Activated naive CD8-positive, alpha-beta T cell treated with anti-CD3 and anti-CD28 coated beads for 36 hours (primary cell): ENCODE results near the gene AK2. TPM values are rescaled to one million over a fixed set of nuclear protein-coding genes. Genes with fewer than 3 reads are reported as not detected.
A peak's percentile ranks its signal among the peaks of the same experiment; 100 is the strongest.
"Not testable (repeated sequence)": the region's sequence is repeated elsewhere in the genome, so short reads cannot be mapped to it uniquely, and the experiment has no call there.

Source experiments
- DNase-seq: peaks from one replicate; pipeline ENCODE4 v3.0.0; 2021
- H3K27ac Mint-ChIP-seq: one replicate; pipeline ENCODE4 v1.8.0; 2022; ENCODE audit warnings: mild to moderate bottlenecking, moderate library complexity, mixed read lengths
- H3K27me3 Mint-ChIP-seq: one replicate; pipeline ENCODE4 v1.8.0; 2022; ENCODE audit warnings: mild to moderate bottlenecking, mixed read lengths
- H3K36me3 Mint-ChIP-seq: one replicate; pipeline ENCODE4 v1.8.0; 2021; ENCODE audit warnings: mild to moderate bottlenecking, mixed read lengths
- H3K4me1 Mint-ChIP-seq: one replicate; pipeline ENCODE4 v1.8.0; 2021; ENCODE audit warnings: mixed read lengths
- H3K4me3 Mint-ChIP-seq: one replicate; pipeline ENCODE4 v1.8.0; 2022; ENCODE audit warnings: mild to moderate bottlenecking, moderate library complexity, mixed read lengths
- H3K9me3 Mint-ChIP-seq: one replicate; pipeline ENCODE4 v1.8.0; 2022; ENCODE audit warnings: mixed read lengths
- total RNA-seq, 2 experiments: library from RNA; stranded (reverse); gene quantifications; one replicate each; pipeline ENCODE4 v1.2.3, GENCODE V29; 2021

Gene AK2
- total RNA-seq, result 100 to 1,000 TPM; 372 to 389 TPM

GRCh38 chr1:33036526-33037503, at the start of gene AK2:
AK2 (minus strand) TSS chr1:33036883; CDS start chr1:33036828, 55 bp downstream.
- H3K4me1 Mint-ChIP-seq, result peaks cover 34% of the 10 kb centered on the region
- H3K36me3 Mint-ChIP-seq, result peaks cover 40% of the 10 kb centered on the region
- peak within 1 kb of the TSS; percentile 84 for H3K4me3 Mint-ChIP-seq
- H3K27ac Mint-ChIP-seq, result peak within 1 kb of the TSS; percentile 91
- H3K27me3 Mint-ChIP-seq, result no peaks in the 10 kb centered on the region
- peak; percentile 94 for DNase-seq
- peaks cover 3% of the 10 kb centered on the region for H3K9me3 Mint-ChIP-seq

GRCh38 chr1:33086384-33086850, 49.7 kb upstream of the AK2 start:
- Mint-ChIP-seq H3K36me3 (no peaks in the 10 kb centered on the region), H3K27me3 (no peaks in the 10 kb centered on the region), H3K9me3 (no peaks in the 10 kb centered on the region), H3K4me1 (peaks cover 25% of the 10 kb centered on the region), H3K4me3 (no peak overlapping the region), H3K27ac (no peak overlapping the region)
- peak; percentile 31 for DNase-seq

GRCh38 chr1:33085332-33085731, 48.6 kb upstream of the AK2 start:
- H3K27me3 Mint-ChIP-seq, result no peaks in the 10 kb centered on the region
- no peaks in the 10 kb centered on the region for H3K9me3 Mint-ChIP-seq
- no peak overlapping the region for H3K27ac Mint-ChIP-seq
- no peak overlapping the region for H3K4me3 Mint-ChIP-seq
- peaks cover 30% of the 10 kb centered on the region for H3K4me1 Mint-ChIP-seq
- no peak for DNase-seq
- no peaks in the 10 kb centered on the region for H3K36me3 Mint-ChIP-seq

- no peak overlapping the region for H3K27ac Mint-ChIP-seq
- no peak overlapping the region for H3K4me3 Mint-ChIP-seq
- no peaks in the 10 kb centered on the region for H3K27me3 Mint-ChIP-seq
- H3K36me3 Mint-ChIP-seq, result no peaks in the 10 kb centered on the region
- H3K4me1 Mint-ChIP-seq, result peaks cover 18% of the 10 kb centered on the region
- no peaks in the 10 kb centered on the region for H3K9me3 Mint-ChIP-seq
- no peak for DNase-seq
Observed at GRCh38 chr1:33082575-33083108, 46.0 kb upstream of the AK2 start.

- Mint-ChIP-seq H3K27me3 (no peaks in the 10 kb centered on the region), H3K9me3 (no peaks in the 10 kb centered on the region), H3K4me1 (peaks cover 16% of the 10 kb centered on the region), H3K27ac (peak overlapping the region; percentile 22), H3K36me3 (no peaks in the 10 kb centered on the region), H3K4me3 (peak overlapping the region; percentile 73)
- DNase-seq, result no peak
Observed at GRCh38 chr1:33081554-33082305, 45.0 kb upstream of the AK2 start.

GRCh38 chr1:33080885-33081553, 44.3 kb upstream of the AK2 start, which contains the start of gene AZIN2:
AZIN2 (plus strand) TSS chr1:33081153; CDS start chr1:33082250, 1,097 bp downstream.
- Mint-ChIP-seq H3K4me1 (peaks cover 14% of the 10 kb centered on the region), H3K36me3 (no peaks in the 10 kb centered on the region), H3K9me3 (no peaks in the 10 kb centered on the region), H3K27me3 (no peaks in the 10 kb centered on the region), H3K27ac (peak within 1 kb of the TSS; percentile 30), H3K4me3 (peak within 1 kb of the TSS; percentile 73)
- peak; percentile 95 for DNase-seq

- H3K4me3 Mint-ChIP-seq, result peak overlapping the region; percentile 73
- H3K36me3 Mint-ChIP-seq, result no peaks in the 10 kb centered on the region
- DNase-seq, result no peak
- H3K4me1 Mint-ChIP-seq, result peaks cover 14% of the 10 kb centered on the region
- H3K27ac Mint-ChIP-seq, result peak overlapping the region; percentile 30
- H3K27me3 Mint-ChIP-seq, result no peaks in the 10 kb centered on the region
- no peaks in the 10 kb centered on the region for H3K9me3 Mint-ChIP-seq
Observed at GRCh38 chr1:33080373-33080772, 43.7 kb upstream of the AK2 start.

- no peaks in the 10 kb centered on the region for H3K9me3 Mint-ChIP-seq
- no peaks in the 10 kb centered on the region for H3K36me3 Mint-ChIP-seq
- H3K4me3 Mint-ChIP-seq, result no peak overlapping the region
- no peak overlapping the region for H3K27ac Mint-ChIP-seq
- H3K4me1 Mint-ChIP-seq, result peaks cover 14% of the 10 kb centered on the region
- H3K27me3 Mint-ChIP-seq, result no peaks in the 10 kb centered on the region
- no peak for DNase-seq
Observed at GRCh38 chr1:33078030-33078591, 41.4 kb upstream of the AK2 start.

GRCh38 chr1:33074193-33074945, 37.7 kb upstream of the AK2 start:
- Mint-ChIP-seq H3K9me3 (no peaks in the 10 kb centered on the region), H3K27me3 (peaks cover 3% of the 10 kb centered on the region), H3K36me3 (no peaks in the 10 kb centered on the region), H3K27ac (no peak overlapping the region), H3K4me3 (no peak overlapping the region), H3K4me1 (no peaks in the 10 kb centered on the region)
- no peak for DNase-seq

GRCh38 chr1:33072707-33073106, 36.0 kb upstream of the AK2 start:
- Mint-ChIP-seq H3K4me3 (no peak overlapping the region), H3K36me3 (no peaks in the 10 kb centered on the region), H3K27me3 (peaks cover 3% of the 10 kb centered on the region), H3K27ac (no peak overlapping the region), H3K4me1 (no peaks in the 10 kb centered on the region), H3K9me3 (no peaks in the 10 kb centered on the region)
- DNase-seq, result no peak

- no peak for DNase-seq
- H3K4me3 Mint-ChIP-seq, result no peak overlapping the region
- H3K27me3 Mint-ChIP-seq, result peaks cover 3% of the 10 kb centered on the region
- H3K4me1 Mint-ChIP-seq, result no peaks in the 10 kb centered on the region
- no peak overlapping the region for H3K27ac Mint-ChIP-seq
- peaks cover 9% of the 10 kb centered on the region for H3K9me3 Mint-ChIP-seq
- H3K36me3 Mint-ChIP-seq, result peaks cover 4% of the 10 kb centered on the region
Observed at GRCh38 chr1:33070628-33071027, 33.9 kb upstream of the AK2 start.

- H3K36me3 Mint-ChIP-seq, result peaks cover 17% of the 10 kb centered on the region
- DNase-seq, H3K27me3 Mint-ChIP-seq, H3K4me3 Mint-ChIP-seq, H3K27ac Mint-ChIP-seq, H3K4me1 Mint-ChIP-seq: not testable (repeated sequence)
- peaks cover 31% of the 10 kb centered on the region for H3K9me3 Mint-ChIP-seq
Observed at GRCh38 chr1:33068108-33068507, 31.4 kb upstream of the AK2 start.

- peaks cover 21% of the 10 kb centered on the region for H3K36me3 Mint-ChIP-seq
- DNase-seq, H3K27me3 Mint-ChIP-seq, H3K27ac Mint-ChIP-seq, H3K4me3 Mint-ChIP-seq, H3K4me1 Mint-ChIP-seq: not testable (repeated sequence)
- H3K9me3 Mint-ChIP-seq, result peaks cover 39% of the 10 kb centered on the region
Observed at GRCh38 chr1:33066477-33066876, 29.8 kb upstream of the AK2 start.

GRCh38 chr1:33065301-33065700, 28.6 kb upstream of the AK2 start:
- no peaks in the 10 kb centered on the region for H3K4me1 Mint-ChIP-seq
- peaks cover 3% of the 10 kb centered on the region for H3K27me3 Mint-ChIP-seq
- H3K9me3 Mint-ChIP-seq, result peaks cover 39% of the 10 kb centered on the region

More at GRCh38 chr1:33065301-33065700, 28.6 kb upstream of the AK2 start:
- Mint-ChIP-seq H3K36me3 (peaks cover 21% of the 10 kb centered on the region), H3K4me3 (no peak overlapping the region), H3K27ac (no peak overlapping the region)
- no peak for DNase-seq
